ENCODE measurements around the gene CCNH. TPM values are rescaled to one million over a fixed set of nuclear protein-coding genes. Genes with fewer than 3 reads are reported as not detected.

CCNH gene
- total RNA-seq, 1 experiment from 2014 or later: 163 TPM

- DNase-seq (ENCODE audit: extremely low read depth, low read depth): no peak
Measured at GRCh38 chr5:87367243-87367642, 45.5 kb downstream of the CCNH start.

DNA sequence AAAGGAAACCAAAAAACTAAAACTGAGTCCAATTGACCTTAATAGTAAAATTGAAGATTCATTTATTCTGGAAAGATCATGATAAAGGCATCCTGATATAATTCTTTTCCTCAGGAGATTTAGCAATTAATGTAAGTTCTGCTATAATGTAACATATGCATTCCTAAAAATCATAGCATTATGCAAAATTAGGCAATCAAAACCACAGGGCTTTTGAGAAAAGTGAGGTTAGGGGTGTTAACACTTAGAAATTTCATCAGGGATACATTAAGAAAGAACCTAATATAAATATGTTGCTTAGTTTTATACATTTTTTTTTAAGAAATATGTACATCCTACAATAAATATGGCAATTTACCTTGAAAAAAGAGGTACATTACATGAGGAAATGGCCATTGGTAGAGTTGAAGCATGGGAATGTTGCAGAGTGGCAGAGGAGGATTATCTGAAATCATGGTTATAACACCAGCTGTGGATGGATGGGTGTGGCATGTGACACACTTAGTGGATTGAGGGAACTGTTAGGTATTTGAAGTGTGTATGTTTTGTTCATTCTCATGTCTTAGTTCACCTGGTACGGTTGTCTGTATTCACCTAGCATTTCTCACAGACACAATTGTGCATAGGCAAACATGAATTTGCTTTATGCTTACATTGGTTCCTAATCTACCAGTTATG is 51.1 kb downstream of the CCNH start:
- no peak for DNase-seq (ENCODE audit: extremely low read depth, low read depth)

DNA sequence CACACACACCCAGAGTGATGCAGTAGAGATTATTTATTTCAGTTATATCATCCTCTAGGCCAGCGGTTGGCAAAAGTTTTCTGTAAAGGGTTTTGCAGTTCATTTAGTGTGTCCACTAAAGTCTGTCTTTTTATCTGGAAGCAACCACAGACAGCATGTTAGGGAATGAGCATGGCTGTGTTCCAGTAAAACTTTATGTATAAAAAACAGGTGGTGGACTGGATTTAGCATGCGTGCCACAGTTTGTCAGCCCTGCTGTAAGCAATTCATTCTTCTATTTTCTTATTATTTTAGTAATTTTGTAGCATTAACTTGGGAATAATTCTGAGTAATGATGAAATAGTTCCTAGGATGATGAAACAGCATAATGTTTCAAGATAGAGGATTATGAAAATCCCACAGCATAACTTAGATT is 51.7 kb downstream of the CCNH start:
- DNase-seq (ENCODE audit: extremely low read depth, low read depth): no peak

- no peak for DNase-seq (ENCODE audit: extremely low read depth, low read depth)
Measured at GRCh38 chr5:87360132-87360531, 52.6 kb downstream of the CCNH start.

- DNase-seq (ENCODE audit: extremely low read depth, low read depth): no peak
Measured at GRCh38 chr5:87359106-87359505, 53.6 kb downstream of the CCNH start.

DNA sequence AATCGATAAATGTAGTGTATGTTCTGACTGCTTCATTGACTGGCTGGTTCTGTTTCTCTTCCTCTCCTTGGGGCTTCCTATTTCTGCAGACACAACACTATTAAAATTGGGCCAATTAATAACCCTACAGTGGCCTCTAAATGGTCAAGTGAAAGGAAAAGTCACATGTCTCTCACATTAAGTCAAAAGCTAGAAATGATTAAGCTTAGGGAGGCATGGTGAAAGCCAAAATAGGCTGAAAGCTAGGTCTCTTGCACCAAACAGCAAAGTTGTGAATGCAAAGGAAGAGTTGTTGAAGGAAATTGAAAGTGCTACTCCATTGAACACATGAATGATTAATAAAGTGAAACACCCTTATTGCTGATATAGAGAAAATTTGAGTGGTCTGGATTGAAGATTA is 58.2 kb downstream of the CCNH start:
- no peak for DNase-seq (ENCODE audit: extremely low read depth, low read depth)

DNA sequence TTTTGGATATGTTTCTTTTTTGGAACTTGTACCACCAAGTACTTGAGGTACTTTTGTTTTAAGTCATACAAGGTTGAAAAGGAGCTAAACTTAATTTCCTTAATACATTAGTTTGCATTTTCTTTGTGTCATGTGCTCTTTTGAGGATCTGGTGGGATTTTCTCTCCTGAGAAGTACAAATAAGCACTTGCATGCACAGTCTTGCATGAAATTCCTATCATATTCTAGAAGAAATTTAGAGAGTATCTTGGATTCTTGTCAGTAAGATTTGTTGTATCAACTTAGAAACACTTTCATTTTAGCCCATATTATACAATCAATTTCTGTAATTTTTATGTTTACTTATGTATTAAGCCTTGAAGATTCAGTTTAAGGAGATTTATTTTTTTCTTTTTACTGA is 64.9 kb downstream of the CCNH start:
- no peak for DNase-seq (ENCODE audit: extremely low read depth, low read depth)

- no peak for DNase-seq (ENCODE audit: extremely low read depth, low read depth)
Measured at GRCh38 chr5:87347272-87347671, 65.5 kb downstream of the CCNH start.

Small RNAs within 50 kb of the gene (small RNA-seq; reads per million reads assigned to genes)
- 0 reads per million in 2 experiments for gene RNU6-727P

Other genes starting within 250 kb of the CCNH start
- 36.0 and 40.1 TPM in 2 replicates for gene RASA1, start 145.0 kb downstream of the CCNH start, total RNA-seq (2014; rRNA removed; shearing (Covaris generic))

All from NCI-H460 (cell line).